Spleen (tissue), 7 donors: ENCODE results near the gene VGLL3.

ENCODE experiments used
- CTCF ChIP-seq, 11 experiments: fragments of 200-600 bp in 7 of 11; fragments of 450-650 bp in 4 of 11; sonication (generic) in 4 of 11; IDR thresholded peaks in 8 of 11; conservative IDR thresholded peaks in 3 of 11; 1 replicate in 7 of 11; 2 replicates in 4 of 11; pipeline versions ENCODE4 v1.4.0 to v1.8.0; 2016 to 2021; ENCODE audit warnings: antibody characterized with exemption in 11 of 11, inconsistent platforms in 4 of 11, mild to moderate bottlenecking in 1 of 11
- POLR2A ChIP-seq, 3 donors: fragments of 450-650 bp; IDR thresholded peaks; one replicate each; pipeline ENCODE4 v1.5.1; 2017; ENCODE audit warnings: antibody characterized with exemption in 3 of 3, mild to moderate bottlenecking in 1 of 3
- POLR2AphosphoS5 ChIP-seq, 3 donors: sonication (generic); formaldehyde crosslinking; IDR thresholded peaks; one replicate each; pipeline ENCODE4 v1.5.1; 2017; ENCODE audit warnings: antibody characterized with exemption in 3 of 3
- donor health status: DM: no; HTN: no; CAD: no; lungs with moderate emphysema.
- donor health status: DM: no; HTN: no; CAD: no.
- donor health status: DM: no; HTN: no; CAD: no.

- TF ChIP-seq CTCF (IDR thresholded peaks at IDR 0.05 in 8 of 11, conservative IDR thresholded peaks at IDR 0.05 in 3 of 11): no peak
- TF ChIP-seq POLR2AphosphoS5 (IDR thresholded peaks at IDR 0.05): no peak
- TF ChIP-seq POLR2A (IDR thresholded peaks at IDR 0.05): no peak
Measured at GRCh38 chr3:86948822-86949221, 42.1 kb downstream of the VGLL3 start.
